Breast epithelium (tissue), 4 donors: ENCODE data around the gene FRMD4A. TPM values are rescaled to one million over a fixed set of nuclear protein-coding genes. Genes with fewer than 3 reads are reported as not detected.

Experiments used
- DNase-seq, 2 donors: peaks; one replicate each; pipeline ENCODE4 v3.0.0-alpha.2; 2019; ENCODE audit warnings: low spot score in 2 of 2
- H3K27ac ChIP-seq, 2 donors: fragments of 200-600 bp; sonication (generic) in 1 of 2; one replicate each; pipeline ENCODE4 v1.5.1; 2016 to 2019; ENCODE audit warnings: mild to moderate bottlenecking in 1 of 2
- H3K27me3 ChIP-seq, 2 donors: fragments of 200-600 bp; sonication (generic) in 1 of 2; one replicate each; pipeline versions ENCODE4 v1.5.1 to v1.6.0; 2017 to 2019; ENCODE audit warnings: control low read depth in 1 of 2, mild to moderate bottlenecking in 1 of 2
- H3K36me3 ChIP-seq: fragments of 200-600 bp; one replicate; pipeline ENCODE4 v1.5.1; 2019
- H3K4me1 ChIP-seq, 2 donors: fragments of 200-600 bp; sonication (generic); one replicate each; pipeline ENCODE4 v1.5.1; 2016 to 2019; ENCODE audit warnings: control low read depth in 1 of 2
- H3K4me3 ChIP-seq, 3 donors: fragments of 200-600 bp; sonication (generic); 1 replicate in 2 of 3; 2 replicates in 1 of 3; pipeline ENCODE4 v1.5.1; 2016 to 2019; ENCODE audit warnings: mild to moderate bottlenecking in 3 of 3, moderate library complexity in 2 of 3
- H3K9me3 ChIP-seq, 2 donors: fragments of 200-600 bp; sonication (generic) in 1 of 2; one replicate each; pipeline ENCODE4 v1.5.1; 2016 to 2019; ENCODE audit warnings: control low read depth in 1 of 2
- POLR2A ChIP-seq: fragments of 450-650 bp; IDR thresholded peaks from one replicate; pipeline ENCODE4 v1.6.1; 2016; ENCODE audit warnings: antibody characterized with exemption, mild to moderate bottlenecking, moderate library complexity
- POLR2AphosphoS5 ChIP-seq, 3 donors: sonication (generic); formaldehyde crosslinking; IDR thresholded peaks; one replicate each; pipeline ENCODE4 v1.6.1; 2017; ENCODE audit warnings: antibody characterized with exemption in 3 of 3
- intact Hi-C: fragments of 100-400 bp; cut with DNase I; formaldehyde crosslinking; loops from one replicate; pipeline ENCODE4 v1.15.1; 2023; ENCODE audit warnings: low total_unique reads
- total RNA-seq, 3 donors: library from RNA; depleted of rRNA; stranded (reverse); fragments of >200 nt; gene quantifications; one replicate each; pipeline ENCODE4 v1.1.0, GENCODE V29; 2016
- TF ChIP-seq, protein P1 (sequence below), 3 donors: fragments of 450-650 bp; IDR thresholded peaks; one replicate each; pipeline ENCODE4 v1.5.1; 2016 to 2017; ENCODE audit warnings: antibody characterized with exemption in 3 of 3, mild to moderate bottlenecking in 3 of 3, moderate library complexity in 3 of 3

FRMD4A gene
- total RNA-seq, 3 donors from 2014 or later: 27.5 to 107 (median 34.4) TPM

- intact Hi-C loops: no loop called here
- no peak for DNase-seq
- no peaks in the 10 kb centered on the region for H3K36me3 ChIP-seq
- no peak overlapping the region for H3K27ac ChIP-seq
- no peaks in the 10 kb centered on the region for H3K27me3 ChIP-seq
- no peak overlapping the region for H3K4me3 ChIP-seq
- peaks cover 4 to 7% of the 10 kb centered on the region in 2 donors for H3K4me1 ChIP-seq
- no peak for TF ChIP-seq POLR2AphosphoS5 (IDR thresholded peaks at IDR 0.05)
- TF ChIP-seq, protein P1, sequence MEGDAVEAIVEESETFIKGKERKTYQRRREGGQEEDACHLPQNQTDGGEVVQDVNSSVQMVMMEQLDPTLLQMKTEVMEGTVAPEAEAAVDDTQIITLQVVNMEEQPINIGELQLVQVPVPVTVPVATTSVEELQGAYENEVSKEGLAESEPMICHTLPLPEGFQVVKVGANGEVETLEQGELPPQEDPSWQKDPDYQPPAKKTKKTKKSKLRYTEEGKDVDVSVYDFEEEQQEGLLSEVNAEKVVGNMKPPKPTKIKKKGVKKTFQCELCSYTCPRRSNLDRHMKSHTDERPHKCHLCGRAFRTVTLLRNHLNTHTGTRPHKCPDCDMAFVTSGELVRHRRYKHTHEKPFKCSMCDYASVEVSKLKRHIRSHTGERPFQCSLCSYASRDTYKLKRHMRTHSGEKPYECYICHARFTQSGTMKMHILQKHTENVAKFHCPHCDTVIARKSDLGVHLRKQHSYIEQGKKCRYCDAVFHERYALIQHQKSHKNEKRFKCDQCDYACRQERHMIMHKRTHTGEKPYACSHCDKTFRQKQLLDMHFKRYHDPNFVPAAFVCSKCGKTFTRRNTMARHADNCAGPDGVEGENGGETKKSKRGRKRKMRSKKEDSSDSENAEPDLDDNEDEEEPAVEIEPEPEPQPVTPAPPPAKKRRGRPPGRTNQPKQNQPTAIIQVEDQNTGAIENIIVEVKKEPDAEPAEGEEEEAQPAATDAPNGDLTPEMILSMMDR (IDR thresholded peaks at IDR 0.05): no peak
- TF ChIP-seq POLR2A: no peak
- H3K9me3 ChIP-seq: no peaks in the 10 kb centered on the region
Measured at GRCh38 chr10:13711291-13711690, 619.4 kb downstream of the FRMD4A start.

GRCh38 chr10:13709931-13710650, 620.6 kb downstream of the FRMD4A start:
- H3K36me3 ChIP-seq: no peaks in the 10 kb centered on the region
- peaks cover 4 to 7% of the 10 kb centered on the region in 2 donors for H3K4me1 ChIP-seq
- H3K27me3 ChIP-seq: no peaks in the 10 kb centered on the region
- no peak overlapping the region for H3K4me3 ChIP-seq
- no peak for DNase-seq
- no peak overlapping the region for H3K27ac ChIP-seq
- TF ChIP-seq, protein P1 (IDR thresholded peaks at IDR 0.05): no peak
- TF ChIP-seq POLR2A (no peak), POLR2AphosphoS5 (IDR thresholded peaks at IDR 0.05) (no peak)
- intact Hi-C loops: no loop called here
- no peaks in the 10 kb centered on the region for H3K9me3 ChIP-seq

DNA sequence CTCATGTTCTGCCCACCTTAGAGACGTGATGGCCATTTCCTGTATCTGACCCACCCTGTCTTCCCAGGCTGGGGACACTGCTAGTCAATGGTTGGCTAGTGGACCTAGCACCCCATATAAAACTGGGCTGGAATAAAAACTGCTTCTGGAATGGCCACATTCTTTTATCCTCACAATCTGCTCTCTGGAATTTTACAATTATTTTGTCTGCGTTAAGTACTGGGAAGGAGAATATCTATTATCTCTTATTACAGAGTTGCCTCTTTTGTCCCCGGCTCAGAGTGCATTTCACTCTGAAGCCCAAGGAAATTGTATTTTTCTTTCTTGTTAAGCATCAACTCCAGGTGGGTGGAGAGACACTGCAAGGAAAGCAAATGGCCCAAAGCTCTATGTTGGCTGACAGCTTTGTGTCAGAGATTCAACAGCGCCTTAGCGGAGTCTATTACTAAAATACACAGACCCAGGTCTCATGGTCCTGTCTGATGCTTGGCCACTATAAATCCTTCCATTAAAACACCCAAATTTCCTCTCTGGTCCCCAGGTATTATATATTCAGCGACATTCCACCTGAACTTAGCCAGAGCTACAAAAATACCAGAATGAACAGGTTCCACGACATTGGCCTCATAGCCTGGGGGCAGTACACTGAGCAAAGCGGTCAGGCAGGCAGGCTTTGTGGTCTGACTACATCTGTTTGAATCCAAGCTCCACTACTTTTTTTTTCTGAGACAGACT, 622.3 kb downstream of the FRMD4A start:
- no peaks in the 10 kb centered on the region for H3K36me3 ChIP-seq
- DNase-seq: peak; percentile 83 to 87
- H3K9me3 ChIP-seq: no peaks in the 10 kb centered on the region
- H3K4me3 ChIP-seq: peak overlapping the region in 2 of 3 donors; percentile 59 to 80
- TF ChIP-seq, protein P1 (IDR thresholded peaks at IDR 0.05): no peak
- peak in 2 of 3 donors; percentile 19 to 21 for TF ChIP-seq POLR2AphosphoS5 (IDR thresholded peaks at IDR 0.05)
- H3K27me3 ChIP-seq: no peaks in the 10 kb centered on the region
- intact Hi-C loops: no loop called here
- H3K27ac ChIP-seq: peak overlapping the region; percentile 55 to 73
- H3K4me1 ChIP-seq: peaks cover 4 to 7% of the 10 kb centered on the region in 2 donors

DNA sequence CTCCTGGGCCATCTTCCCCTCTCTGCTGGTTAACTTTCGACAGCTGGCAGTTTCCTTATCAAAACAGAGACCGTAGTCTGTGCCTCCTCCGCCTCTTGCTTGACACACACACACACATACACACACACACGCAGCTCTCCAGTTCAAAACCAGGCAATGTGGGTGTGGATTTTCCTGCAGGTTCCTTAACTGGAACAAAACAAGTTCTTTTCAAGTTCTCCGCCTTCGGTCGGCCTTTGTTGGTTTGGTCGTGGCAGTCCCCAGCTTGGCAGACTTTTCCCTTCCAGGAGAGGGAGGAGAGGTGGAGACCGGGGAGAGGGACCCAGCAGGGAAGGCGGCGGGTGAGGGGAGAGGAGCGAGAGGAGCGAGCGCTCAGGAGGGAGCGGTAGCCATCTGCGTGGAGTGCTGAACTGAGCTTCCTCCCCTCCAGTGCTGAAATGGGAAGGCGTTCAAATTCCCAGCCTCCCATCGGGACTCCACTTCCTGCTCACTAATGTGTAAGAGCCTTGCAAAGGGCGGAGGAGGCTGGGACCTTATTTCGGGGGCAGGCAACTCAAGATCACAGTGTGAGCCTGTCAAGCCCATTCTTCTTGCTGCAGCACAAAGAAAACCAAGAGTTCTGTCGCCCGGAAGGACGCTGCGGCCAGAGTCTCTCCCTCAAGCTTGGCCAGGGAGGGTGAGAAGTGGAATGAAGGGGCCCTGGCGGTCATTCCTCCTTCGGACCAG, 623.4 kb downstream of the FRMD4A start:
- intact Hi-C loops: no loop called here

More for the DNA sequence above, 623.4 kb downstream of the FRMD4A start:
- H3K4me1 ChIP-seq: peaks cover 4 to 7% of the 10 kb centered on the region in 2 donors
- H3K4me3 ChIP-seq: peak overlapping the region; percentile 31 to 80 (median 59)
- H3K9me3 ChIP-seq: no peaks in the 10 kb centered on the region
- H3K27me3 ChIP-seq: no peaks in the 10 kb centered on the region
- peak in 2 of 3 donors; percentile 29 to 43 for TF ChIP-seq POLR2AphosphoS5 (IDR thresholded peaks at IDR 0.05)
- TF ChIP-seq, protein P1 (IDR thresholded peaks at IDR 0.05): no peak
- H3K27ac ChIP-seq: peak overlapping the region; percentile 55 to 73
- peak; percentile 65 to 72 for DNase-seq
- no peaks in the 10 kb centered on the region for H3K36me3 ChIP-seq
